RWPE2 (cell line): ENCODE measurements around the gene EHD4.

Source experiments
- ATAC-seq: fragments of 200-7000 bp; cut with Tn5 transposase; 3 replicates; pipeline ENCODE4 v1.9.1; 2021; ENCODE audit warnings: low read depth
- DNase-seq: peaks from one replicate; pipeline ENCODE4 v3.0.0-alpha.2; 2020; ENCODE audit warnings: low spot score
- H3K27ac ChIP-seq: fragments of 450-650 bp; 2 replicates; pipeline ENCODE4 v1.5.1; 2017; ENCODE audit warnings: mild to moderate bottlenecking; ENCODE audit not compliant: poor library complexity, severe bottlenecking
- H3K27me3 ChIP-seq: fragments of 250-450 bp; sonication (Bioruptor Pico); 2 replicates; pipeline ENCODE4 v1.5.1; 2021; ENCODE audit warnings: mild to moderate bottlenecking, moderate library complexity; ENCODE audit not compliant: insufficient read depth, poor library complexity, severe bottlenecking
- H3K36me3 ChIP-seq: fragments of 250-450 bp; sonication (Bioruptor Pico); 2 replicates; pipeline ENCODE4 v1.5.1; 2020; ENCODE audit warnings: low read depth, mild to moderate bottlenecking, moderate library complexity
- H3K4me1 ChIP-seq: fragments of 250-450 bp; sonication (Bioruptor Pico); 2 replicates; pipeline ENCODE4 v1.5.1; 2021; ENCODE audit warnings: mild to moderate bottlenecking, moderate library complexity; ENCODE audit not compliant: insufficient read depth, poor library complexity, severe bottlenecking
- H3K4me3 ChIP-seq: fragments of 250-450 bp; sonication (Bioruptor Pico); 2 replicates; pipeline ENCODE4 v1.5.1; 2021; ENCODE audit warnings: mild to moderate bottlenecking, moderate library complexity; ENCODE audit not compliant: severe bottlenecking
- H3K9me3 ChIP-seq: fragments of 250-450 bp; sonication (Bioruptor Pico); 2 replicates; pipeline ENCODE4 v1.5.1; 2021; ENCODE audit warnings: mild to moderate bottlenecking, moderate library complexity; ENCODE audit not compliant: severe bottlenecking
- CTCF ChIP-seq: fragments of 450-650 bp; IDR thresholded peaks from one replicate; pipeline ENCODE4 v1.5.1; 2017; ENCODE audit warnings: mild to moderate bottlenecking, moderate library complexity; ENCODE audit not compliant: poor library complexity, severe bottlenecking

EHD4 gene

GRCh38 chr15:41961595-41962202 lies 10.7 kb downstream of the EHD4 start:
- ATAC-seq (peak; percentile 62; the same call in 2 of the 3 replicates), DNase-seq (no peak)
- no peaks in the 10 kb centered on the region for H3K9me3 ChIP-seq
- no peaks in the 10 kb centered on the region for H3K27me3 ChIP-seq
- H3K36me3 ChIP-seq = peaks cover 28% of the 10 kb centered on the region
- H3K4me3 ChIP-seq = no peak overlapping the region
- no peak for TF ChIP-seq CTCF
- H3K27ac ChIP-seq = peak overlapping the region; percentile 33
- peaks cover 18% of the 10 kb centered on the region for H3K4me1 ChIP-seq

GRCh38 chr15:41961001-41961518 lies 11.3 kb downstream of the EHD4 start:
- H3K4me1 ChIP-seq = peaks cover 18% of the 10 kb centered on the region
- peak overlapping the region; percentile 33 for H3K27ac ChIP-seq
- ATAC-seq (peak; percentile 37; the same call in 2 of the 3 replicates), DNase-seq (no peak)
- peaks cover 28% of the 10 kb centered on the region for H3K36me3 ChIP-seq
- H3K9me3 ChIP-seq = no peaks in the 10 kb centered on the region
- H3K27me3 ChIP-seq = no peaks in the 10 kb centered on the region
- no peak overlapping the region for H3K4me3 ChIP-seq
- no peak for TF ChIP-seq CTCF

- no peaks in the 10 kb centered on the region for H3K9me3 ChIP-seq
- peaks cover 32% of the 10 kb centered on the region for H3K36me3 ChIP-seq
- H3K27me3 ChIP-seq = no peaks in the 10 kb centered on the region
- no peak for DNase-seq
- peaks cover 18% of the 10 kb centered on the region for H3K4me1 ChIP-seq
- no peak overlapping the region for H3K4me3 ChIP-seq
- ATAC-seq = no peak
- no peak for TF ChIP-seq CTCF
- H3K27ac ChIP-seq = no peak overlapping the region
Observed at GRCh38 chr15:41958002-41958420, 14.3 kb downstream of the EHD4 start.

GRCh38 chr15:41957021-41957897 lies 15.1 kb downstream of the EHD4 start:
- TF ChIP-seq CTCF = no peak
- DNase-seq (no peak), ATAC-seq (peak; percentile 21; the same call in 1 of the 3 replicates)
- Histone ChIP-seq H3K4me1 (peaks cover 18% of the 10 kb centered on the region), H3K9me3 (no peaks in the 10 kb centered on the region), H3K27me3 (no peaks in the 10 kb centered on the region), H3K27ac (no peak overlapping the region), H3K36me3 (peaks cover 37% of the 10 kb centered on the region), H3K4me3 (no peak overlapping the region)
